ENCODE measurements around the gene TSHR.

GRCh38 chr14:80988192-80988591, 32.8 kb downstream of the TSHR start:
- no peak for TF ChIP-seq TAF1 (IDR thresholded peaks at IDR 0.05; ENCODE audit: borderline replicate concordance, insufficient read depth, low read length)
- TF ChIP-seq POLR2AphosphoS5 (IDR thresholded peaks at IDR 0.05; ENCODE audit: low read depth, low read length), result no peak
- TF ChIP-seq REST (IDR thresholded peaks at IDR 0.05; ENCODE audit: insufficient read depth in 1 of 2, low read depth in 2 of 2, low read length in 2 of 2), result no peak
